ENCODE measurements around the gene AHRR. TPM values are rescaled to one million over a fixed set of nuclear protein-coding genes. Genes with fewer than 3 reads are reported as not detected.

The AHRR gene
- total RNA-seq, 4 donors from 2014 or later: 1.3 to 8.8 (median 1.5) TPM

DNA sequence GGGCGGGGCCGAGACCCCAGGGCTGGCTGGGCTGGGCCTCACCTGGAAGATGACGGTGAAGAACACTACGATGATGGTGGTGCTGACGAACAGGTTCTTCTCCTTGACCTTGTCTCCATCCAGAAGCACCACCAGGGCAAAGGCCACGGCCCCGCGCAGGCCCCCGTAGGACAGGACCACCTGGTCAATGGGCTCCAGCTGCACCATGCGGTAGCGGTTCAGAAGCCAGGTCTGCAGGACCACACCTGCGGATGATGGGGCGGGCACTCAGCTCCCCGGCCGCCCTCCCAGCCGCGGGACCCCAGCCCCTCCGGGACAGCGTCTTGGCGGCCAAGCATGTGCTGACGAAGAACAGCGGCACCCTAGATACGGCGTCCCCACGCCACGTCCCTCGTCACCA, 161.0 kb downstream of the AHRR start:
- Histone ChIP-seq H3K27ac (no peak overlapping the region), H3K36me3 (no peaks in the 10 kb centered on the region), H3K4me3 (no peak overlapping the region), H3K27me3 (peaks cover 78% of the 10 kb centered on the region), H3K9me3 (no peaks in the 10 kb centered on the region), H3K4me1 (no peaks in the 10 kb centered on the region)
- WGBS, 2 donors (ENCODE audit: low coverage in 1 of 2): 93% methylated on average over 27 of the region's 27 CpGs; no CpG with 5 or more reads in 1 of the 2 donors
- intact Hi-C loops (cut with DNase I; ENCODE audit: low total_unique reads) (loop anchor here (5.0 kb wide), 1 partner anchor 1310 kb away; no protein-coding TSS in a partner anchor), in situ Hi-C loops (cut with MboI; ENCODE audit: low pct_ligation_motif_present in 1 of 4, low pct_unique_long_range_greater_than_20kb in 1 of 4, low sequenced_read_pairs in 3 of 4) (no loop called here)
- TF ChIP-seq EP300 (IDR thresholded peaks at IDR 0.05; ENCODE audit: low read depth) (no peak), POLR2A (IDR thresholded peaks at IDR 0.05) (no peak), POLR2AphosphoS5 (IDR thresholded peaks at IDR 0.05) (no peak)
- TF ChIP-seq, protein P1, sequence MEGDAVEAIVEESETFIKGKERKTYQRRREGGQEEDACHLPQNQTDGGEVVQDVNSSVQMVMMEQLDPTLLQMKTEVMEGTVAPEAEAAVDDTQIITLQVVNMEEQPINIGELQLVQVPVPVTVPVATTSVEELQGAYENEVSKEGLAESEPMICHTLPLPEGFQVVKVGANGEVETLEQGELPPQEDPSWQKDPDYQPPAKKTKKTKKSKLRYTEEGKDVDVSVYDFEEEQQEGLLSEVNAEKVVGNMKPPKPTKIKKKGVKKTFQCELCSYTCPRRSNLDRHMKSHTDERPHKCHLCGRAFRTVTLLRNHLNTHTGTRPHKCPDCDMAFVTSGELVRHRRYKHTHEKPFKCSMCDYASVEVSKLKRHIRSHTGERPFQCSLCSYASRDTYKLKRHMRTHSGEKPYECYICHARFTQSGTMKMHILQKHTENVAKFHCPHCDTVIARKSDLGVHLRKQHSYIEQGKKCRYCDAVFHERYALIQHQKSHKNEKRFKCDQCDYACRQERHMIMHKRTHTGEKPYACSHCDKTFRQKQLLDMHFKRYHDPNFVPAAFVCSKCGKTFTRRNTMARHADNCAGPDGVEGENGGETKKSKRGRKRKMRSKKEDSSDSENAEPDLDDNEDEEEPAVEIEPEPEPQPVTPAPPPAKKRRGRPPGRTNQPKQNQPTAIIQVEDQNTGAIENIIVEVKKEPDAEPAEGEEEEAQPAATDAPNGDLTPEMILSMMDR (IDR thresholded peaks at IDR 0.05): no peak
- DNase-seq: no peak

DNA sequence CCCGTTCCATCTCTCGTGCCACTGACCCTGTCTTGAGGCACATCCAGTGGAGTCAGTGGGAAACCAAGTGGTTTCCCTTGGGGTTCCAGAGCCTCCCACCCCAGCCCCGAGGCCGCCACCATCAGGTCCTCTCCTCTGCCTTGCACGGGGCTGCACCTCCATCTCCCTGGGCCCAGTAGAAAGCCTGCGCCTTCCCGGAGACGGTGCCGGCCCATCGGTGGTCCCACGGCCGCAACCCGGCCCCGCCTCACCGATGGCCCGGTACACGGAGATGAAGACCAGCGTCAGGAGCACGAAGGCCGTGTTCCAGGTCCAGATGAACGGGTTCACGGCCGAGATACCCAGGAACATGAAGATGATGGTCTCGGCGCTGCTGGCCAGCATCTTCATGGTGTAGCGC, 161.5 kb downstream of the AHRR start:
- no peaks in the 10 kb centered on the region for H3K4me1 ChIP-seq
- peaks cover 73% of the 10 kb centered on the region for H3K27me3 ChIP-seq
- intact Hi-C loops (cut with DNase I; ENCODE audit: low total_unique reads) (loop anchor here (5.0 kb wide), 1 partner anchor 1309 kb away; no protein-coding TSS in a partner anchor), in situ Hi-C loops (cut with MboI; ENCODE audit: low pct_ligation_motif_present in 1 of 4, low pct_unique_long_range_greater_than_20kb in 1 of 4, low sequenced_read_pairs in 3 of 4) (no loop called here)
- H3K9me3 ChIP-seq: no peaks in the 10 kb centered on the region
- no peak overlapping the region for H3K4me3 ChIP-seq
- no peak for TF ChIP-seq EP300 (IDR thresholded peaks at IDR 0.05; ENCODE audit: low read depth)
- TF ChIP-seq, protein P1 (IDR thresholded peaks at IDR 0.05): no peak
- no peak for TF ChIP-seq POLR2A (IDR thresholded peaks at IDR 0.05)
- TF ChIP-seq POLR2AphosphoS5 (IDR thresholded peaks at IDR 0.05): no peak
- 91% methylated on average over 26 of the region's 26 CpGs; no CpG with 5 or more reads in 1 of the 2 donors for WGBS, 2 donors (ENCODE audit: low coverage in 1 of 2)
- no peak for DNase-seq
- H3K36me3 ChIP-seq: no peaks in the 10 kb centered on the region
- no peak overlapping the region for H3K27ac ChIP-seq

DNA sequence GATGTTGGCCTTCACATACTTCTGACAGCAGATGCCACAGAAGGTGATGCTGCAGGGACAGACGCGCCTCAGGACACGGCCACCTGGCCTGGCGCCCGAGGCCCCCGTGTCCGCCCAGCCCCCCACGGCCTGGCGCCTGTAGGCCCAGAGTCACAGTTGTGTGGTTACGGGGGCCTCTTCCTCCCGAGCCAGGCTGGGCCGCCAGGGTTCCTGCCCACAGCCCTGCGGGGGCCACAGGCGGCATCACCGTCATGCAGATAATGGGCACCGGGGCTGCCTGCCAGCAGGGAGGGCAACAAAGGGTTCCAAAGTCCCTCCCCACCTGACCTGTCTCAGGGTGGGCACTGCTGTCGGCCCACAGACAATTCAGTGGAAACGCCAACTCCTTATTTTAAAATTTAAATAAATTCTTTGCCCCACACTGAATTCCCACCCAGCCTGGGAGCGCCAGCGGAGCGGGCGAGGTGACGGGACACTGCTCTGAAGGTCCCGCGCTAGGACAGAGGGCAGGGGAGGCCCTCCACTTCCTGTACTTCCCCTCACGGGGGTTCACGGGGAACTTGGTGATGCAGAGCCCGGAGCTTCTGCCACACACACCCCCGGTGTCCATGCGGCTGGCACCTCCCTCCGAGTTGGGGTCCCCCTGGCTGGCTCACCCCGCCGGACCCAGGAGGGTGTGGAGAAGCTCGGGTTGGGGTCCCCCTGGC, 162.1 kb downstream of the AHRR start:
- Histone ChIP-seq H3K4me3 (no peak overlapping the region), H3K27me3 (peaks cover 67% of the 10 kb centered on the region), H3K9me3 (no peaks in the 10 kb centered on the region), H3K4me1 (no peaks in the 10 kb centered on the region), H3K27ac (no peak overlapping the region), H3K36me3 (no peaks in the 10 kb centered on the region)
- intact Hi-C loops (cut with DNase I; ENCODE audit: low total_unique reads) (loop anchor here (5.0 kb wide), 1 partner anchor 1309 kb away; no protein-coding TSS in a partner anchor), in situ Hi-C loops (cut with MboI; ENCODE audit: low pct_ligation_motif_present in 1 of 4, low pct_unique_long_range_greater_than_20kb in 1 of 4, low sequenced_read_pairs in 3 of 4) (no loop called here)
- 72% methylated on average over 33 of the region's 34 CpGs; no CpG with 5 or more reads in 1 of the 2 donors for WGBS, 2 donors (ENCODE audit: low coverage in 1 of 2)
- TF ChIP-seq EP300 (IDR thresholded peaks at IDR 0.05; ENCODE audit: low read depth): no peak
- no peak for TF ChIP-seq POLR2A (IDR thresholded peaks at IDR 0.05)
- TF ChIP-seq POLR2AphosphoS5 (IDR thresholded peaks at IDR 0.05): no peak
- TF ChIP-seq, protein P1 (IDR thresholded peaks at IDR 0.05): no peak
- DNase-seq: no peak

DNA sequence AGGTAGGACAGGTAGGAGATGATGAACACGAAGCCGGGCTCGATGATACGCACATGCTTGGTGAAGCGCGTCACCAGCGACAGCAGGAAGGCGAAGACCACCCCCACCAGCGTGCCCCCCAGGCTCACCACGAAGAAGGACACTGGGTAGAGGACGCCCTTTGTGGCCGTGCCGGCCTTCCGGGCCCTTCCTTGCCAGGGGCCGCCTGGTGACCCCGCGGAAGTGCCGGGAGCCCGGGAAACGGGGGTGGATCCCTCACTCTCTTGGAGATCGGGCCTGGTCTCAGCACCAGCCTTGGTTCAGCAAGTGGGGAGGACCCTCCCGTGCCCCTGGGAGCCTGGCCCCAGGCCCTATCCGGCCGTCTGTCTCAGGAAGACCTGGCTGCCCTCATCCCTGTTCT, 163.0 kb downstream of the AHRR start:
- peaks cover 61% of the 10 kb centered on the region for H3K27me3 ChIP-seq
- whole genome bisulfite sequencing, 2 donors (ENCODE audit: low coverage in 1 of 2): 91% methylated on average over 23 of the region's 24 CpGs; no CpG with 5 or more reads in 1 of the 2 donors
- H3K4me1 ChIP-seq: no peaks in the 10 kb centered on the region

More for the DNA sequence above, 163.0 kb downstream of the AHRR start:
- Histone ChIP-seq H3K9me3 (no peaks in the 10 kb centered on the region), H3K27ac (no peak overlapping the region), H3K4me3 (no peak overlapping the region), H3K36me3 (no peaks in the 10 kb centered on the region)
- TF ChIP-seq, protein P1 (IDR thresholded peaks at IDR 0.05): no peak
- TF ChIP-seq EP300 (IDR thresholded peaks at IDR 0.05; ENCODE audit: low read depth): no peak
- TF ChIP-seq POLR2AphosphoS5 (IDR thresholded peaks at IDR 0.05): no peak
- TF ChIP-seq POLR2A (IDR thresholded peaks at IDR 0.05): no peak
- no peak for DNase-seq
- in situ Hi-C loops (cut with MboI; ENCODE audit: low pct_ligation_motif_present in 1 of 4, low pct_unique_long_range_greater_than_20kb in 1 of 4, low sequenced_read_pairs in 3 of 4): no loop called here
- intact Hi-C loops (cut with DNase I; ENCODE audit: low total_unique reads): loop anchor here (5.0 kb wide), 1 partner anchor 1308 kb away; no protein-coding TSS in a partner anchor

Measured in transverse colon (tissue), 4 donors.